HCT116 (cell line): ENCODE measurements around the gene IL17RB. TPM values are rescaled to one million over a fixed set of nuclear protein-coding genes. Genes with fewer than 3 reads are reported as not detected.

Experiments used
- ATAC-seq: fragments of 200-7000 bp; cut with Tn5 transposase; 2 replicates; pipeline ENCODE4 v1.9.1; 2020; ENCODE audit warnings: mild to moderate bottlenecking, moderate library complexity
- BruUV-seq: library from RNA; stranded (reverse); fragments of 400-500 nt; replicated peaks from 2 replicates; lab custom pipeline; 2021; lab: Mats Ljungman, UMichigan
- CTCF ChIA-PET: fragments of 300-600 bp; sonication (Branson Sonifier 250); formaldehyde crosslinking; loops from one replicate; lab custom pipeline; 2021; ENCODE audit warnings: antibody characterized with exemption; lab: Charles Lee
- POLR2A ChIA-PET: fragments of 300-600, 350-600 bp; sonication (Branson Sonifier 250); formaldehyde crosslinking; loops from one replicate; lab custom pipeline; 2021; ENCODE audit warnings: antibody characterized with exemption; lab: Charles Lee
- RAD21 ChIA-PET, 2 experiments: fragments of 300-600 bp; sonication (Branson Sonifier 250); formaldehyde crosslinking; loops; one replicate each; lab custom pipeline; 2023; ENCODE audit warnings: low total read pairs in 2 of 2; ENCODE audit not compliant: uncharacterized antibody in 2 of 2, unreplicated experiment in 2 of 2, low non-redundant PET in 1 of 2; lab: Charles Lee
- DNase-seq: peaks from one replicate; pipeline ENCODE4 v3.0.0-alpha.2; 2010; ENCODE audit warnings: low read depth, low spot score
- H2AFZ ChIP-seq: fragments of 200-600 bp; shearing (Covaris generic), sonication (generic); 2 replicates; pipeline ENCODE4 v1.6.1; 2017; ENCODE audit warnings: low read depth, mixed run types, mixed read lengths, antibody characterized with exemption, low read length; ENCODE audit not compliant: poor library complexity, severe bottlenecking
- H3K27ac ChIP-seq: 2 replicates; pipeline ENCODE4 v1.5.1; 2012; ENCODE audit warnings: low read depth, low read length
- H3K27me3 ChIP-seq: fragments of 200-600 bp; sonication (generic); 2 replicates; pipeline ENCODE4 v1.6.1; 2016; ENCODE audit warnings: mixed run types, low read length, mixed read lengths; ENCODE audit not compliant: insufficient read depth
- H3K36me3 ChIP-seq, 2 experiments: fragments of 200-500 bp in 1 of 2; fragments of 200-600 bp in 1 of 2; sonication (Bioruptor generic) in 1 of 2; sonication (generic) in 1 of 2; 2 replicates each; pipeline versions ENCODE4 v1.5.1 to v1.6.1; 2014 to 2016; ENCODE audit warnings: low read length in 2 of 2, inconsistent platforms in 1 of 2, mixed read lengths in 1 of 2, mixed run types in 1 of 2; ENCODE audit not compliant: insufficient read depth in 2 of 2, control insufficient read depth in 1 of 2
- H3K4me1 ChIP-seq, 2 experiments: fragments of 200-600 bp in 1 of 2; sonication (generic) in 1 of 2; 2 replicates each; pipeline versions ENCODE4 v1.5.1 to v1.6.1; 2012 to 2017; ENCODE audit warnings: low read length in 2 of 2, inconsistent platforms in 1 of 2, mild to moderate bottlenecking in 1 of 2, mixed read lengths in 1 of 2, mixed run types in 1 of 2, moderate library complexity in 1 of 2; ENCODE audit not compliant: insufficient read depth in 2 of 2, control insufficient read depth in 1 of 2
- H3K4me2 ChIP-seq: fragments of 200-600 bp; sonication (generic); 2 replicates; pipeline ENCODE4 v1.6.1; 2017; ENCODE audit warnings: mixed run types, low read length, mixed read lengths
- H3K4me3 ChIP-seq, 2 experiments: fragments of 200-600 bp in 1 of 2; sonication (generic) in 1 of 2; replicated peaks in 1 of 2; 2 replicates each; pipeline ENCODE4 v1.5.1; 2011 to 2016; ENCODE audit warnings: low read length in 2 of 2, control low read depth in 1 of 2, low read depth in 1 of 2, mild to moderate bottlenecking in 1 of 2, mixed read lengths in 1 of 2, mixed run types in 1 of 2
- H3K79me2 ChIP-seq: fragments of 200-600 bp; sonication (generic); 2 replicates; pipeline ENCODE4 v1.6.1; 2017; ENCODE audit warnings: mild to moderate bottlenecking, mixed run types, low read length, moderate library complexity, mixed read lengths; ENCODE audit not compliant: insufficient read depth
- H3K9ac ChIP-seq: fragments of 200-600 bp; sonication (generic); 2 replicates; pipeline ENCODE4 v1.6.1; 2016; ENCODE audit warnings: low read length, mixed read lengths
- H3K9me2 ChIP-seq: fragments of 200-600 bp; sonication (generic), shearing (Covaris generic); 2 replicates; pipeline ENCODE4 v1.6.1; 2017; ENCODE audit warnings: mixed run types, mild to moderate bottlenecking, moderate library complexity; ENCODE audit not compliant: insufficient read depth
- H3K9me3 ChIP-seq, 2 experiments: fragments of 200-500 bp in 1 of 2; fragments of 200-600 bp in 1 of 2; sonication (Bioruptor generic) in 1 of 2; sonication (generic) in 1 of 2; 2 replicates each; pipeline ENCODE4 v1.6.1; 2014 to 2017; ENCODE audit warnings: low read length in 2 of 2, mixed read lengths in 2 of 2, inconsistent platforms in 1 of 2, low read depth in 1 of 2, mild to moderate bottlenecking in 1 of 2, mixed run types in 1 of 2, moderate library complexity in 1 of 2; ENCODE audit not compliant: control insufficient read depth in 1 of 2, insufficient read depth in 1 of 2
- H4K20me1 ChIP-seq: fragments of 200-600 bp; sonication (generic), shearing (Covaris generic); 2 replicates; pipeline ENCODE4 v1.6.1; 2017; ENCODE audit warnings: mixed run types, mild to moderate bottlenecking, moderate library complexity; ENCODE audit not compliant: insufficient read depth
- ATF3 ChIP-seq: IDR thresholded peaks from 2 replicates; pipeline ENCODE4 v1.6.1; 2012
- EGR1 ChIP-seq: IDR thresholded peaks from 2 replicates; pipeline ENCODE4 v1.6.1; 2012; ENCODE audit warnings: low read depth
- ELF1 ChIP-seq: IDR thresholded peaks from 2 replicates; pipeline ENCODE4 v1.6.1; 2012; ENCODE audit warnings: low read depth, borderline replicate concordance
- EZH2phosphoT487 ChIP-seq: fragments of 200-600 bp; IDR thresholded peaks from 2 replicates; pipeline ENCODE4 v1.6.1; 2018; ENCODE audit warnings: antibody characterized with exemption, borderline replicate concordance
- FOSL1 ChIP-seq: IDR thresholded peaks from 2 replicates; pipeline ENCODE4 v1.6.1; 2012; ENCODE audit warnings: low read depth
- JUND ChIP-seq: IDR thresholded peaks from 2 replicates; pipeline ENCODE4 v1.6.1; 2012
- POLR2A ChIP-seq: IDR thresholded peaks from 2 replicates; pipeline ENCODE4 v1.7.0; 2011; ENCODE audit warnings: borderline replicate concordance; ENCODE audit not compliant: insufficient read depth, insufficient read length; ENCODE audit errors: extremely low read depth
- POLR2AphosphoS5 ChIP-seq: IDR thresholded peaks from 2 replicates; pipeline ENCODE4 v1.6.1; 2011; ENCODE audit warnings: mild to moderate bottlenecking, low read depth, low read length, moderate library complexity
- RAD21 ChIP-seq: IDR thresholded peaks from 2 replicates; pipeline ENCODE4 v1.6.1; 2012; ENCODE audit warnings: low read depth, mild to moderate bottlenecking
- SIN3A ChIP-seq: IDR thresholded peaks from 2 replicates; pipeline ENCODE4 v1.6.1; 2012; ENCODE audit warnings: low read depth
- SP1 ChIP-seq: IDR thresholded peaks from 2 replicates; pipeline ENCODE4 v1.6.1; 2012; ENCODE audit warnings: low read depth
- SRF ChIP-seq: IDR thresholded peaks from 2 replicates; pipeline ENCODE4 v1.6.1; 2012; ENCODE audit warnings: low read depth
- TCF7L2 ChIP-seq: IDR thresholded peaks from 2 replicates; pipeline ENCODE4 v1.7.0; 2011; ENCODE audit warnings: borderline replicate concordance, inconsistent platforms; ENCODE audit not compliant: insufficient read depth, insufficient read length; ENCODE audit errors: extremely low read depth
- ZFX ChIP-seq: fragments of 450-650 bp; IDR thresholded peaks from 2 replicates; pipeline ENCODE4 v1.6.1; 2017
- intact Hi-C: fragments of 100-400 bp; cut with micrococcal nuclease; formaldehyde crosslinking; loops from 2 replicates; pipeline ENCODE4 v1.10.0; 2022
- total RNA-seq: library from RNA; stranded (reverse); gene quantifications from one replicate; pipeline ENCODE4 v1.2.1, GENCODE V29; 2021; ENCODE audit not compliant: unreplicated experiment
- TF ChIP-seq, protein P1 (sequence below): IDR thresholded peaks from 2 replicates; pipeline ENCODE4 v1.6.1; 2012; ENCODE audit warnings: low read depth

The IL17RB gene
- total RNA-seq, 1 experiment from 2014 or later, result 8.3 TPM

- Histone ChIP-seq H3K9ac (no peak overlapping the region), H3K27me3 (no peaks in the 10 kb centered on the region), H3K9me3 (no peaks in the 10 kb centered on the region), H2AFZ (no peak overlapping the region), H3K36me3 (peaks cover 0 to 8% of the 10 kb centered on the region in 2 experiments; a peak in 2 of 4 replicates), H3K4me1 (no peaks in the 10 kb centered on the region), H3K27ac (no peak overlapping the region), H4K20me1 (no peaks in the 10 kb centered on the region), H3K4me2 (no peak overlapping the region), H3K4me3 (no peak overlapping the region), H3K9me2 (no peaks in the 10 kb centered on the region), H3K79me2 (no peaks in the 10 kb centered on the region)
- ATAC-seq, result no peak
- RAD21 ChIA-PET, result no interaction called here
- POLR2A ChIA-PET, result no interaction called here
- CTCF ChIA-PET, result no interaction called here
- intact Hi-C loops, result no loop called here
- BruUV-seq, result no TSS peak
- TF ChIP-seq JUND (no peak), SRF (no peak), ATF3 (no peak), ZFX (no peak), SP1 (no peak), ELF1 (no peak), EZH2phosphoT487 (no peak), EGR1 (no peak), SIN3A (no peak), POLR2A (no peak), RAD21 (no peak), TCF7L2 (no peak), POLR2AphosphoS5 (no peak), FOSL1 (no peak)
- TF ChIP-seq, protein P1, sequence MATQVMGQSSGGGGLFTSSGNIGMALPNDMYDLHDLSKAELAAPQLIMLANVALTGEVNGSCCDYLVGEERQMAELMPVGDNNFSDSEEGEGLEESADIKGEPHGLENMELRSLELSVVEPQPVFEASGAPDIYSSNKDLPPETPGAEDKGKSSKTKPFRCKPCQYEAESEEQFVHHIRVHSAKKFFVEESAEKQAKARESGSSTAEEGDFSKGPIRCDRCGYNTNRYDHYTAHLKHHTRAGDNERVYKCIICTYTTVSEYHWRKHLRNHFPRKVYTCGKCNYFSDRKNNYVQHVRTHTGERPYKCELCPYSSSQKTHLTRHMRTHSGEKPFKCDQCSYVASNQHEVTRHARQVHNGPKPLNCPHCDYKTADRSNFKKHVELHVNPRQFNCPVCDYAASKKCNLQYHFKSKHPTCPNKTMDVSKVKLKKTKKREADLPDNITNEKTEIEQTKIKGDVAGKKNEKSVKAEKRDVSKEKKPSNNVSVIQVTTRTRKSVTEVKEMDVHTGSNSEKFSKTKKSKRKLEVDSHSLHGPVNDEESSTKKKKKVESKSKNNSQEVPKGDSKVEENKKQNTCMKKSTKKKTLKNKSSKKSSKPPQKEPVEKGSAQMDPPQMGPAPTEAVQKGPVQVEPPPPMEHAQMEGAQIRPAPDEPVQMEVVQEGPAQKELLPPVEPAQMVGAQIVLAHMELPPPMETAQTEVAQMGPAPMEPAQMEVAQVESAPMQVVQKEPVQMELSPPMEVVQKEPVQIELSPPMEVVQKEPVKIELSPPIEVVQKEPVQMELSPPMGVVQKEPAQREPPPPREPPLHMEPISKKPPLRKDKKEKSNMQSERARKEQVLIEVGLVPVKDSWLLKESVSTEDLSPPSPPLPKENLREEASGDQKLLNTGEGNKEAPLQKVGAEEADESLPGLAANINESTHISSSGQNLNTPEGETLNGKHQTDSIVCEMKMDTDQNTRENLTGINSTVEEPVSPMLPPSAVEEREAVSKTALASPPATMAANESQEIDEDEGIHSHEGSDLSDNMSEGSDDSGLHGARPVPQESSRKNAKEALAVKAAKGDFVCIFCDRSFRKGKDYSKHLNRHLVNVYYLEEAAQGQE, result no peak
- DNase-seq, result no peak
Measured at GRCh38 chr3:53856964-53857363, 10.6 kb downstream of the IL17RB start.
